ENCODE results near the gene NUP210L.

DNA sequence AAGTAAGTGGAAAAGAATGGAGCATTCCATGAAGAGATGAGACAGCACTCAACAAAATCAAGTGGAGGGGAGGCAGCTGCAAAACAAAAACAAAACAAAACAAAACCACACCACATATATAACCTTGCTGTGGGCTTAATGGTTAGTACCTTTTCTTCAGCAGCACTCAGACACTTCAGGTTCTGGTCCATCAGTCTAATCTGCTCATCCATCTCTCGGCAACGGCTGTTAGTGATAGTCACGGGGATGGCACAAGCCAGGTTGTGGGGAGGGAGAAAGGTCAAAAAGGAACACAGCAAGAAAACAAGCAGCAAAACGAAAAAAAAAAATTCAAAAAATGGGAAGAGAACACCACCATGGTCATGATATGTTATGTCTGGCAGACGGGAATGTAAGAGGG, 17.0 kb upstream of the NUP210L start:
- TF ChIP-seq POLR2AphosphoS5 (IDR thresholded peaks at IDR 0.05; ENCODE audit: borderline replicate concordance, low read depth, low read length): no peak
- no peak for TF ChIP-seq EZH2 (IDR thresholded peaks at IDR 0.05)

All from SK-N-MC (cell line).